ENCODE measurements around the gene AK5. TPM values are rescaled to one million over a fixed set of nuclear protein-coding genes. Genes with fewer than 3 reads are reported as not detected.

AK5 gene
- total RNA-seq, 1 experiment from 2014 or later = 3.0 TPM

DNA sequence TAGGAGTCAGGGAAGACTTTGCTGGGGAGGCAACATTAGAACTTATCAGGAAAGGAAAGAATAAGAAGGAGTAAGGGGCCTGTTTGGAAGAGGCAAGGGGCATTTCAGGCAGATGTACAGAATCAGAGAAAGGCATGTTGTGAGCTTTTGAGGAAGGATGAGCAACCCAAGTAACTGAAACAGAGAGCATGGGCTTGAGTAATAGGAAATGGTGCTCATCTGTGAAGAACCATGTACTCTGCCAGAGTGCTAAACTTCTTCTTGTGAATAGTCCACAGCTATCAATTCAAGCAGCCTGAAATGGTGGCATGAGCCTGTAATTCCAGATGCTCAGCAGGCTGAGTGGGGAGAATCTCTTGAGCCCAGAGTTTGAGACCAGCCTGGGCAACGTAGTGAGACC is 43.4 kb upstream of the AK5 start:
- POLR2A ChIA-PET = no interaction called here
- ATAC-seq = no peak
- no peaks in the 10 kb centered on the region for H3K4me1 ChIP-seq (ENCODE audit: control insufficient read depth, insufficient read depth, low read length)
- TF ChIP-seq, protein P1, sequence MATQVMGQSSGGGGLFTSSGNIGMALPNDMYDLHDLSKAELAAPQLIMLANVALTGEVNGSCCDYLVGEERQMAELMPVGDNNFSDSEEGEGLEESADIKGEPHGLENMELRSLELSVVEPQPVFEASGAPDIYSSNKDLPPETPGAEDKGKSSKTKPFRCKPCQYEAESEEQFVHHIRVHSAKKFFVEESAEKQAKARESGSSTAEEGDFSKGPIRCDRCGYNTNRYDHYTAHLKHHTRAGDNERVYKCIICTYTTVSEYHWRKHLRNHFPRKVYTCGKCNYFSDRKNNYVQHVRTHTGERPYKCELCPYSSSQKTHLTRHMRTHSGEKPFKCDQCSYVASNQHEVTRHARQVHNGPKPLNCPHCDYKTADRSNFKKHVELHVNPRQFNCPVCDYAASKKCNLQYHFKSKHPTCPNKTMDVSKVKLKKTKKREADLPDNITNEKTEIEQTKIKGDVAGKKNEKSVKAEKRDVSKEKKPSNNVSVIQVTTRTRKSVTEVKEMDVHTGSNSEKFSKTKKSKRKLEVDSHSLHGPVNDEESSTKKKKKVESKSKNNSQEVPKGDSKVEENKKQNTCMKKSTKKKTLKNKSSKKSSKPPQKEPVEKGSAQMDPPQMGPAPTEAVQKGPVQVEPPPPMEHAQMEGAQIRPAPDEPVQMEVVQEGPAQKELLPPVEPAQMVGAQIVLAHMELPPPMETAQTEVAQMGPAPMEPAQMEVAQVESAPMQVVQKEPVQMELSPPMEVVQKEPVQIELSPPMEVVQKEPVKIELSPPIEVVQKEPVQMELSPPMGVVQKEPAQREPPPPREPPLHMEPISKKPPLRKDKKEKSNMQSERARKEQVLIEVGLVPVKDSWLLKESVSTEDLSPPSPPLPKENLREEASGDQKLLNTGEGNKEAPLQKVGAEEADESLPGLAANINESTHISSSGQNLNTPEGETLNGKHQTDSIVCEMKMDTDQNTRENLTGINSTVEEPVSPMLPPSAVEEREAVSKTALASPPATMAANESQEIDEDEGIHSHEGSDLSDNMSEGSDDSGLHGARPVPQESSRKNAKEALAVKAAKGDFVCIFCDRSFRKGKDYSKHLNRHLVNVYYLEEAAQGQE (IDR thresholded peaks at IDR 0.05; ENCODE audit: insufficient read depth in 1 of 2, low read depth in 2 of 2, low read length in 1 of 2) = no peak
- TF ChIP-seq POLR2AphosphoS5 (IDR thresholded peaks at IDR 0.05; ENCODE audit: low read depth, low read length) (no peak), SIN3A (IDR thresholded peaks at IDR 0.05; ENCODE audit: borderline replicate concordance, insufficient read depth, low read depth, low read length) (no peak), TCF7L2 (IDR thresholded peaks at IDR 0.05; ENCODE audit: low read depth, low read length) (no peak)
- TF ChIP-seq, protein P2, sequence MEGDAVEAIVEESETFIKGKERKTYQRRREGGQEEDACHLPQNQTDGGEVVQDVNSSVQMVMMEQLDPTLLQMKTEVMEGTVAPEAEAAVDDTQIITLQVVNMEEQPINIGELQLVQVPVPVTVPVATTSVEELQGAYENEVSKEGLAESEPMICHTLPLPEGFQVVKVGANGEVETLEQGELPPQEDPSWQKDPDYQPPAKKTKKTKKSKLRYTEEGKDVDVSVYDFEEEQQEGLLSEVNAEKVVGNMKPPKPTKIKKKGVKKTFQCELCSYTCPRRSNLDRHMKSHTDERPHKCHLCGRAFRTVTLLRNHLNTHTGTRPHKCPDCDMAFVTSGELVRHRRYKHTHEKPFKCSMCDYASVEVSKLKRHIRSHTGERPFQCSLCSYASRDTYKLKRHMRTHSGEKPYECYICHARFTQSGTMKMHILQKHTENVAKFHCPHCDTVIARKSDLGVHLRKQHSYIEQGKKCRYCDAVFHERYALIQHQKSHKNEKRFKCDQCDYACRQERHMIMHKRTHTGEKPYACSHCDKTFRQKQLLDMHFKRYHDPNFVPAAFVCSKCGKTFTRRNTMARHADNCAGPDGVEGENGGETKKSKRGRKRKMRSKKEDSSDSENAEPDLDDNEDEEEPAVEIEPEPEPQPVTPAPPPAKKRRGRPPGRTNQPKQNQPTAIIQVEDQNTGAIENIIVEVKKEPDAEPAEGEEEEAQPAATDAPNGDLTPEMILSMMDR (IDR thresholded peaks at IDR 0.05) = no peak
- in situ Hi-C loops (cut with HindIII; ENCODE audit: low pct_unique_long_range_greater_than_20kb, low sequenced_read_pairs) (no loop called here), intact Hi-C loops (cut with micrococcal nuclease; ENCODE audit: unreplicated experiment) (no loop called here)
- no peaks in the 10 kb centered on the region for H3K9me3 ChIP-seq (ENCODE audit: control insufficient read depth, insufficient read depth, low read depth, low read length)
- CTCF ChIA-PET = no interaction called here
- no peaks in the 10 kb centered on the region for H3K36me3 ChIP-seq (ENCODE audit: control insufficient read depth, insufficient read depth, low read length)
- H3K4me3 ChIP-seq (ENCODE audit: low read depth in 2 of 2, low read length in 2 of 2) = no peak overlapping the region
- no peak overlapping the region for H3K27ac ChIP-seq (ENCODE audit: low read length)
- no peaks in the 10 kb centered on the region; the same call in 1 of the 2 replicates for H3K27me3 ChIP-seq (ENCODE audit: control insufficient read depth, insufficient read depth, low read length)
- BruUV-seq (replicated peaks) = no TSS peak
- DNase-seq (ENCODE audit: low read depth, low spot score) = no peak

DNA sequence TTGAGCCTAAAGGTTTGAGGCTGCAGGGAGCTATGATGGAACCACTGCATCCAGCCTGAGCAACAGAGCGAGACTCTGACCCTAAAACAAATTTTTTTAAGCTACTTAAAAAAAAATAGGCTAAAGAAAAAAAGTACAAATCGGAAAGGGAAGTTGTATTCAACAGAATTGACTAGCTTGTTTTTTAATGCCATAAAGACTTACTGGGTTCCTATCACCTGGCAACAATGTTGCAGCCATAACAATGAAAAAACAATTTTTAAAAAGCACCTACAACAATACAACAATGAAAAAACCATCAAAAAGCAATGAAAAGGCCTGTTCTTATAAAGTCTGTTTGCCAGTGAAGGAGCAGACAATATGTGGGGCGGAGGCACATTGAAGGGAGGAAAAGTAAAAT is 42.5 kb upstream of the AK5 start:
- Histone ChIP-seq H3K4me3 (ENCODE audit: low read depth in 2 of 2, low read length in 2 of 2) (no peak overlapping the region), H3K9me3 (ENCODE audit: control insufficient read depth, insufficient read depth, low read depth, low read length) (no peaks in the 10 kb centered on the region), H3K36me3 (ENCODE audit: control insufficient read depth, insufficient read depth, low read length) (no peaks in the 10 kb centered on the region), H3K27ac (ENCODE audit: low read length) (no peak overlapping the region), H3K27me3 (ENCODE audit: control insufficient read depth, insufficient read depth, low read length) (no peaks in the 10 kb centered on the region; the same call in 1 of the 2 replicates), H3K4me1 (ENCODE audit: control insufficient read depth, insufficient read depth, low read length) (no peaks in the 10 kb centered on the region)
- no peak for DNase-seq (ENCODE audit: low read depth, low spot score)
- intact Hi-C loops (cut with micrococcal nuclease; ENCODE audit: unreplicated experiment) (no loop called here), in situ Hi-C loops (cut with HindIII; ENCODE audit: low pct_unique_long_range_greater_than_20kb, low sequenced_read_pairs) (no loop called here)
- CTCF ChIA-PET = no interaction called here
- no peak for ATAC-seq
- TF ChIP-seq, protein P2 (IDR thresholded peaks at IDR 0.05) = no peak
- TF ChIP-seq POLR2AphosphoS5 (IDR thresholded peaks at IDR 0.05; ENCODE audit: low read depth, low read length) = no peak
- no peak for TF ChIP-seq TCF7L2 (IDR thresholded peaks at IDR 0.05; ENCODE audit: low read depth, low read length)
- POLR2A ChIA-PET = no interaction called here
- no TSS peak for BruUV-seq (replicated peaks)
